ENCODE results near the gene SIRPG.
"Not testable (repeated sequence)": the region's sequence is repeated elsewhere in the genome, so short reads cannot be mapped to it uniquely, and the experiment has no call there.

The SIRPG gene

DNA sequence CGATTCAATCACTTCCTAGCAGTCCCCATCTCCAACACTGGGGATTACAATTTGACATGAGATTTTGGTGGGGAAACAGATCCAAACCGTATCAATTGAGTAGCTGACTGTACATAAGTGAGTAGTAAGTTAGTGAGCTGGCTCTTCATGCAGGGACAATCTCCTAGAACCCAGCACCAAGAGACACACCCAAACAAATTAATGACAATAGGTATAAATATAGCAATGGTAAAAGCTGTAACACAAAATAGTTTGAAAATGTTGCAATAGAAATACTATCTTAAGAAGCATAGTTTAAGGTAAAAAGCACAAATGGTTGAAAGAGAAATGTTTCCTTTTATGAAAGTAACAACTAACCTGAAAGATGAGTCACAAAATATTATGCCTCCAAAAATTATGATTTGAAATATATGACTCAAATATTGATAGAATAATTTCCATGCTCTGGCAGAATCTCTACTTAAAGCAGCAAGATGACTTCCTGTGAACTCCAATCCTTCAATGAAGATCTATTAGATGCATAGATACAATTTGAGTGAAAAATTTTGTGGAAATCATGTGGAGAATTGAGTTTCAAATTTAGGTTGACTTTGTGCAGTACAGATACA, 32.4 kb downstream of the SIRPG start:
- H3K36me3 ChIP-seq (ENCODE audit: control insufficient read depth, insufficient read depth, low read length), result no peaks in the 10 kb centered on the region
- DNase-seq (ENCODE audit: low read depth, low spot score), result no peak
- H3K9me3 ChIP-seq (ENCODE audit: control insufficient read depth, insufficient read depth, low read length), result no peaks in the 10 kb centered on the region
- WGBS (ENCODE audit: insufficient coverage, insufficient read length), result no CpG with 5 or more reads among the region's 2 CpGs
- H3K27ac ChIP-seq (ENCODE audit: low read length), result no peak overlapping the region
- no peaks in the 10 kb centered on the region; the same call in 1 of the 2 replicates for H3K27me3 ChIP-seq (ENCODE audit: control insufficient read depth, insufficient read depth, low read length)
- H3K4me3 ChIP-seq (ENCODE audit: low read length), result no peak overlapping the region
- peaks cover 2% of the 10 kb centered on the region; the same call in 1 of the 2 replicates for H3K4me1 ChIP-seq (ENCODE audit: control insufficient read depth, insufficient read depth, low read length)

DNA sequence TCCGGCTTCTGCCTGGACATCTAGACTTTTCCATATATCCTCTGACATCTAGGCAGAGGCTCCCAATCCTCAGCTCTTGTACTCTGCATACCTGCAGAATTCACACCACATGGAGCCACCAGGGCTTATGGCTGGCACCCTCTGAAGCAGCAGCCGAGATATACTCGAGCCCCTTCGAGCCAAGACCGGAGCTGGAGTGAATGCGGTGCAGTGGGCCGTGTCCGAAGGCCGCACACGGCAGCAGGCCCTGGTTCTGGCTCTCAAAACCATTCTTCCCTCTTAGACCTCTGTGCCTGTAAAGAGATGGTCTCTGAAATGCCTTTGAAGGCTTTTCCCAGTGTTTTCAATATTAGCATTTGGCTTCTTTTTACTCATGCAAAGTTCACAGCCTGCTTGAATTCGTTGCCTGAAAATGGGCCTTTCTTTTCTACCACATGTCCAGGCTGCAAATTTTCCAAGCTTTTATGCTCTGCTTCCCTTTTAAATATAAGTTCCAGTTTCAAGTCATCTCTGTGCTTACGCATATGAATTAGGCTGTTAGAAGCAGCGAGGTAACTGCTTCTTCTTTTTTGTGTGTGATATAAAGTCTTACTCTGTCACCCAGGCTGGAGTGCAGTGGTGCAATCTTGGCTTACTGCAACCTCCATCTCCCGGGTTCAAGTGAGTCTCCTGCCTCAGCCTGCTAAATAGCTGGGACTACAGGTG, 33.9 kb downstream of the SIRPG start:
- no peaks in the 10 kb centered on the region for H3K9me3 ChIP-seq (ENCODE audit: control insufficient read depth, insufficient read depth, low read length)
- H3K27ac ChIP-seq (ENCODE audit: low read length), result no peak overlapping the region
- peaks cover 2% of the 10 kb centered on the region; the same call in 1 of the 2 replicates for H3K4me1 ChIP-seq (ENCODE audit: control insufficient read depth, insufficient read depth, low read length)
- DNase-seq (ENCODE audit: low read depth, low spot score), result no peak
- H3K4me3 ChIP-seq (ENCODE audit: low read length), result no peak overlapping the region
- no CpG with 5 or more reads among the region's 14 CpGs for WGBS (ENCODE audit: insufficient coverage, insufficient read length)
- H3K27me3 ChIP-seq (ENCODE audit: control insufficient read depth, insufficient read depth, low read length), result no peaks in the 10 kb centered on the region; the same call in 1 of the 2 replicates
- H3K36me3 ChIP-seq (ENCODE audit: control insufficient read depth, insufficient read depth, low read length), result no peaks in the 10 kb centered on the region

DNA sequence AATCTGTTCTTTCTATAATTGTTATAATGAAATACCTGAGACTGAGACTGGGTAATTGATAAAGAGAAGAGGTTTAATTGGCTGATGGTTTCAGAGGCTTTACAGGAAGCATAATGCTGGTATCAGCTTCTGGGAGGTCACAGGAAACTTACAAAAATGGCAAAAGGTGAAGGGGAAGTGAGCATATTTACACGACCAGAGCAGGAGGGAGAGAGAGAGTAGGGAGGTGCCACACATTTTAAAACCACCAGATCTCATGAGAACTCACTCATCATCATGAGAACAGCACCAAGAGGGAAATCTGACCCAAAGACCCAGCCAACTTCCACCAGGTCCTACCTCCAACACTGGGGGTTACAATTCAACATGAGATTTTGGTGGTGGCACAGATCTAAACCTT, 35.1 kb downstream of the SIRPG start:
- Histone ChIP-seq H3K27ac (ENCODE audit: low read length) (no peak overlapping the region), H3K27me3 (ENCODE audit: control insufficient read depth, insufficient read depth, low read length) (no peaks in the 10 kb centered on the region; the same call in 1 of the 2 replicates), H3K9me3 (ENCODE audit: control insufficient read depth, insufficient read depth, low read length) (no peaks in the 10 kb centered on the region), H3K36me3 (ENCODE audit: control insufficient read depth, insufficient read depth, low read length) (no peaks in the 10 kb centered on the region), H3K4me1 (ENCODE audit: control insufficient read depth, insufficient read depth, low read length) (peaks cover 2% of the 10 kb centered on the region; the same call in 1 of the 2 replicates), H3K4me3 (ENCODE audit: low read length) (no peak overlapping the region)
- no CpG with 5 or more reads among the region's 1 CpG for WGBS (ENCODE audit: insufficient coverage, insufficient read length)
- no peak for DNase-seq (ENCODE audit: low read depth, low spot score)

DNA sequence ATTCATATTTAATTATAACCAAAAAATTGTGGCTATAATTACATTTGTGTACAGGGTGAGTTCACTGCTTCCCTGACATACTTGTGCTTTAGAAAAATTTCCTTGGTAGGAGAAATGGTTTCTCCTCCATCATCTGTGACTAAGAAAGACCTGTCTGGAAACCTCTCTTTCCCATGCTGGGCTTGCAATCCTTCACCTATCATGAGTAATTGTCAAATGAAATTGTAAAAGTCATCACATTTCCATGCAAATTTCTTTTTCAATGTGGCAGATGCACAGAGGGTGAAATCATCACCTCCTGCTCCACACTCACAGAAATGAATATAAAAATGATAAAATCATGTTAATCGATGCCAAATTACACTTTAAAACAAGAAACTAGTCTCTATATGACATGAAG, 36.3 kb downstream of the SIRPG start:
- H3K27me3 ChIP-seq (ENCODE audit: control insufficient read depth, insufficient read depth, low read length), result no peaks in the 10 kb centered on the region; the same call in 1 of the 2 replicates
- WGBS (ENCODE audit: insufficient coverage, insufficient read length), result no CpG with 5 or more reads among the region's 1 CpG

DNA sequence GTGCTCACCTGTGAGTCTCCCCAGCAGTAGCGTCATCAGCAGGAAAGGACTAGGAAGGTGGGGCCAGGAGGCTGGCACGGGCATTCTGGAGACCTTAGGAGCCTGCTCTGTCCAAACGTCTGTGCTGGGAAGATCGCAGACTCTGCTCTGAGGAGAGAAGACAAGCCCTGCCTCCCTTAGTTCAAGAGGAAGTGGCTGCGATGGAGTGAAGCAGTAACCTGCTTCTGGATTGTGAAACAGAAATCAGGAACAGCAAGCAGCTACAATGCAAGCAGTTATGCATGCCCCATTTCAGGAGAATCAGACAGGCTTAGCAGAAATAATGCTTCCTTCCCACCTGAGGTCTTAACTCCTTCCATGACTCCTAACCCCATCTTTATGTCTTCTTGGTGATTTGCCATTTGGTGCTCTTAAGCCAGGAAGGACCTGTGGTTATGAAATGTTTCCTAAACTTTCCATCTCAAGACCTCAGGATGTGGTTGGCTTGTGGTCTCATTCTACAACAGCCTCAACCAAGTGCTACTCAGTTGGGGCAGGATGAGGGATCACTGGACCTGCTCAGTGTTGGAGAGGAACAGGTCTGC, 37.6 kb downstream of the SIRPG start, which contains the start of gene SIRPB1:
Gene SIRPB1, minus strand, starts transcription at position 149 of the 584 bp plus-strand sequence. Its CDS starts 65 bp downstream, at position 84.
- H3K27me3 ChIP-seq (ENCODE audit: control insufficient read depth, insufficient read depth, low read length), result no peaks in the 10 kb centered on the region; the same call in 1 of the 2 replicates
- no peak for DNase-seq (ENCODE audit: low read depth, low spot score)
- no peak within 1 kb of the TSS for H3K27ac ChIP-seq (ENCODE audit: low read length)
- no peak within 1 kb of the TSS for H3K4me3 ChIP-seq (ENCODE audit: low read length)
- H3K36me3 ChIP-seq (ENCODE audit: control insufficient read depth, insufficient read depth, low read length), result no peaks in the 10 kb centered on the region
- no CpG with 5 or more reads among the region's 5 CpGs for whole genome bisulfite sequencing (ENCODE audit: insufficient coverage, insufficient read length)
- peaks cover 2% of the 10 kb centered on the region; the same call in 1 of the 2 replicates for H3K4me1 ChIP-seq (ENCODE audit: control insufficient read depth, insufficient read depth, low read length)
- H3K9me3 ChIP-seq (ENCODE audit: control insufficient read depth, insufficient read depth, low read length), result no peaks in the 10 kb centered on the region

More for the DNA sequence above, 36.3 kb downstream of the SIRPG start:
- no peak for DNase-seq (ENCODE audit: low read depth, low spot score)
- H3K27ac ChIP-seq (ENCODE audit: low read length), result no peak overlapping the region
- H3K9me3 ChIP-seq (ENCODE audit: control insufficient read depth, insufficient read depth, low read length), result no peaks in the 10 kb centered on the region
- H3K36me3 ChIP-seq (ENCODE audit: control insufficient read depth, insufficient read depth, low read length), result no peaks in the 10 kb centered on the region
- no peak overlapping the region for H3K4me3 ChIP-seq (ENCODE audit: low read length)
- peaks cover 2% of the 10 kb centered on the region; the same call in 1 of the 2 replicates for H3K4me1 ChIP-seq (ENCODE audit: control insufficient read depth, insufficient read depth, low read length)

DNA sequence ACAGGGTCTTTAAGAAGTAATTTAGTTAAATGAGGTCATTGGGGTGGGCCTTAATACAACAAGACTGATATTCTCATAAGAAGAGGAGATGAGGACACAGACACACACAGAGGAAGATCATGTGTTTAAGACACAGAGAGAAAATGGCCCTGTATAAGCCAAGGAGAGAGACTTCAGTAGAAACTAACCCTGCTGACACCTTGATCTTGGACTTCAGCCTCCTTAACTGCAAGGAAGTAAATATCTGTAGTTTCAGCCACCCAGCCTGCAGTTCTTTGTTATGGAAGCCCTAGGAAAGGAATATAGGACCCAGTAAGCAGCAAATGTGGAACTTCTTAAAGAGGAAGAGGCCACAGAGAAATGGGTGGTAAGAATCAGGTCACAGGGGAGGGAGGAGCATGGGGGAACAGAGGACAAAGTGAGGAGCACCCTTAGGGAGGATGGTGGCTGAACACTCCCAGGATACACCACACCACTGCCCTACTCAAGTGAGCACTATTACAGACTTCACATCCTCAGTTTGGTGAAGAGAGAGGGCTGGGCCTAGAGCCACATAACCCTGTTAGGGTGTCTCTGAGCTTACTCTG, 38.5 kb downstream of the SIRPG start:
- Histone ChIP-seq H3K36me3 (ENCODE audit: control insufficient read depth, insufficient read depth, low read length) (no peaks in the 10 kb centered on the region), H3K4me3 (ENCODE audit: low read length) (no peak overlapping the region), H3K27ac (ENCODE audit: low read length) (no peak overlapping the region), H3K9me3 (ENCODE audit: control insufficient read depth, insufficient read depth, low read length) (no peaks in the 10 kb centered on the region), H3K4me1 (ENCODE audit: control insufficient read depth, insufficient read depth, low read length) (peaks cover 2% of the 10 kb centered on the region; the same call in 1 of the 2 replicates), H3K27me3 (ENCODE audit: control insufficient read depth, insufficient read depth, low read length) (no peaks in the 10 kb centered on the region; the same call in 1 of the 2 replicates)
- DNase-seq (ENCODE audit: low read depth, low spot score), result no peak

DNA sequence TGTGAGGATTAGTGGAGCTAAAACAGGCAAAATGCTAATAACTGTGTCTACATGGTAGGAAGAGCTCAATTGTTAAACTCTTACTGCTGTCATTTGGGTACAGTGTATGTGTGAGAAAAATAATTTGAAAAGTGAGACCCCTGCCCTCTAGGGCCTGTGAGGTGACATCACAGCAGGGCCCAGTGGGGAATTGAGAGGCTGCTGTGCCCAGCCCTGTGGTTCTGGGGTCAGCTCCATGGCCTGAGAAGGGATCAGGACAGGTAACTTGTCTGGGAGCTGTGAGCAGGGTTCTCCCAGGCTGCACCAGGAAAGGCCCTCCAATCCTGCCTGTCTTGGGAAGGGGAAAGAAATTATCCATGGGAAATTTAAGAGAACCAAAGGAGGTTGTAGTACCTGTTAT, 39.1 kb downstream of the SIRPG start:
- Histone ChIP-seq H3K27ac (ENCODE audit: low read length) (no peak overlapping the region), H3K4me1 (ENCODE audit: control insufficient read depth, insufficient read depth, low read length) (peaks cover 1% of the 10 kb centered on the region; the same call in 1 of the 2 replicates), H3K27me3 (ENCODE audit: control insufficient read depth, insufficient read depth, low read length) (no peaks in the 10 kb centered on the region; the same call in 1 of the 2 replicates), H3K4me3 (ENCODE audit: low read length) (no peak overlapping the region), H3K9me3 (ENCODE audit: control insufficient read depth, insufficient read depth, low read length) (no peaks in the 10 kb centered on the region), H3K36me3 (ENCODE audit: control insufficient read depth, insufficient read depth, low read length) (no peaks in the 10 kb centered on the region)
- DNase-seq (ENCODE audit: low read depth, low spot score), result no peak

DNA sequence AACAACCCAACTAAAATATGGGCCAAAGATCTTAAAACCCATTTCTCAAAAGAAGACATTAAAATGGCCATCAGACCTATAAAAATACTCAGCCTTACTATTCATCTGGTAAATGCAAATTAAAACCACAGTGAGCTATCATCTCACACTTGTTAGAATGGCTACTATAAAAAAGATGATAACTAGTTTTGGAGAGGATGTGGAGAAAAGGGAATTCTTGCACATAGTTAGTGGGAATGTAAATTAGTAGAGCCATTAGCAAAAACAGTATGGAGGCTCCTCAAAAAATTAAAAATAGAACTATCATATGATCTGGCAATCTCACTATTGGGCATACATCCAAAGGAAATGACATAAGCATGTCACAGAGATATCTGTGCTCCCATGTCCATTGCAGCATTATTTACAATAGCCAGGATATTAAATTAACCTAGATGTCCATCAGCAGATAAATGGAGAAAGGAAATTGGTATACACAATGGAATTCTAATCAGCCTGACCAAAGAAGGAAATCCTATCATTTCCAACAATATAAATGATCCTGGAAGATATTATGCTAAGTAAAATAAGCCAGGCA, 40.6 kb downstream of the SIRPG start:
- Histone ChIP-seq H3K4me1 (ENCODE audit: control insufficient read depth, insufficient read depth, low read length) (no peaks in the 10 kb centered on the region), H3K27ac (ENCODE audit: low read length) (no peak overlapping the region), H3K36me3 (ENCODE audit: control insufficient read depth, insufficient read depth, low read length) (no peaks in the 10 kb centered on the region), H3K27me3 (ENCODE audit: control insufficient read depth, insufficient read depth, low read length) (no peaks in the 10 kb centered on the region), H3K9me3 (ENCODE audit: control insufficient read depth, insufficient read depth, low read length) (no peaks in the 10 kb centered on the region), H3K4me3 (ENCODE audit: low read length) (no peak overlapping the region)
- no peak for DNase-seq (ENCODE audit: low read depth, low spot score)

DNA sequence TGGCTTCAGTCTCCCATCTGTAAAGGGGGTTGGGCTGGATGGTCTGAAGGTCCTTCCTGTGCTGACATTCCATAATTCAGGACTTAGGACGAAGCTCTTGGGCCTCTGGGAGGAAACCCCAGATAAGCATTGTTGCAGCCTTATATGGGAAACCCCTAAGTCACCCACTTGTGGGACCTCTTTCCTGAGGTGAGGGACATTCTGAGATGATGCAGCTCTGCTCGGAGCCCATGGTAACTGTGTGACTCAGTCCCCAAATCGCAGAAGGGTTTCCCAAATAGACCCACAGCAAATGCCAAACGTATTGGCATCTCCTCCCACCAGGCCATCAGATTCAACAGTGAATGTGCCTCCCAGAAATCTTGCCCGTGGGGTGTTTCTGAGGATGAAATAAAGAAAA, 47.2 kb downstream of the SIRPG start:
- WGBS (ENCODE audit: insufficient coverage, insufficient read length), result no CpG with 5 or more reads among the region's 5 CpGs

DNA sequence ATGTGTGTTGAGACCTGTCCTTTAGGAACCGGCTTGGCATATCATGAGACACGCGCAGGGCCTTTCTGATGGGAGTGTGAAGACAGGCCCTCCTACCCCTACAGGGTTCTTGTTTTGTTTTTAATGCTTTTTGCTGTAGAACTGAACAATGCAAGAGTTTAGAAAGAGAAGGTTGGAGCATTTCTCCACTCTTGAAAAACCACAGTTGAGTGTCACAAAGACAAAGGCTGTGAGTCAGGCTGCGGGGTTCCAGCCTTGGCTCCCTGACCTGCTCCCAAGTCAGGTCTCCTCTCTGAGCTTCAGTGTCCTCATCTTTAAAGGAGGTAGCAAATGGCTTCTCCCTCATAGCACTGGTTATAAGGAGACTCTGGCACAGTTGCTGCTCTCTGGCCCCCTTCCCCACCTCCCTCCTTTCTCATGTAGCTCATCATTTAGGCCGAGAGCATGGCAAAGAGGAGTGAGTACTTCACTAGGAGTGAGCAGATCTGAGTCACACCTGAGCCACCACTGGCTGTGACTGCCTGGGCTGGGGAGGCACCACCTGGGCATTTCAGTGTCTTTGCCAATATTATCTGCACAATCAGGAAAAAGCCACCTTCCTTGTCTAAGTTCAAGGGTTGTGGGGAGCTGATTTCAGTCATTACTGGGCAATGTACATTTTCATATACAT, 48.8 kb downstream of the SIRPG start:
- not testable (repeated sequence) for H3K4me1 ChIP-seq (ENCODE audit: control insufficient read depth, insufficient read depth, low read length); H3K9me3 ChIP-seq (ENCODE audit: control insufficient read depth, insufficient read depth, low read length); DNase-seq (ENCODE audit: low read depth, low spot score); H3K4me3 ChIP-seq (ENCODE audit: low read length); H3K36me3 ChIP-seq (ENCODE audit: control insufficient read depth, insufficient read depth, low read length); H3K27me3 ChIP-seq (ENCODE audit: control insufficient read depth, insufficient read depth, low read length); H3K27ac ChIP-seq (ENCODE audit: low read length)
- no CpG with 5 or more reads among the region's 5 CpGs for WGBS (ENCODE audit: insufficient coverage, insufficient read length)

More for the DNA sequence above, 47.2 kb downstream of the SIRPG start:
- not testable (repeated sequence) for H3K4me1 ChIP-seq (ENCODE audit: control insufficient read depth, insufficient read depth, low read length); H3K27me3 ChIP-seq (ENCODE audit: control insufficient read depth, insufficient read depth, low read length); H3K9me3 ChIP-seq (ENCODE audit: control insufficient read depth, insufficient read depth, low read length); H3K27ac ChIP-seq (ENCODE audit: low read length); H3K36me3 ChIP-seq (ENCODE audit: control insufficient read depth, insufficient read depth, low read length); H3K4me3 ChIP-seq (ENCODE audit: low read length); DNase-seq (ENCODE audit: low read depth, low spot score)

All from iPS DF 6.9 (cell line).